ENCODE measurements around the gene DLK2.

DLK2 gene

GRCh38 chr6:43490523-43490939 lies 35.2 kb upstream of the DLK2 start:
- H3K9ac ChIP-seq (ENCODE audit: low read length) = no peak overlapping the region
- no peak overlapping the region for H3K4me2 ChIP-seq (ENCODE audit: low read length)
- TF ChIP-seq EZH2phosphoT487 (IDR thresholded peaks at IDR 0.05; ENCODE audit: low read depth) = no peak
- TF ChIP-seq, protein P1, sequence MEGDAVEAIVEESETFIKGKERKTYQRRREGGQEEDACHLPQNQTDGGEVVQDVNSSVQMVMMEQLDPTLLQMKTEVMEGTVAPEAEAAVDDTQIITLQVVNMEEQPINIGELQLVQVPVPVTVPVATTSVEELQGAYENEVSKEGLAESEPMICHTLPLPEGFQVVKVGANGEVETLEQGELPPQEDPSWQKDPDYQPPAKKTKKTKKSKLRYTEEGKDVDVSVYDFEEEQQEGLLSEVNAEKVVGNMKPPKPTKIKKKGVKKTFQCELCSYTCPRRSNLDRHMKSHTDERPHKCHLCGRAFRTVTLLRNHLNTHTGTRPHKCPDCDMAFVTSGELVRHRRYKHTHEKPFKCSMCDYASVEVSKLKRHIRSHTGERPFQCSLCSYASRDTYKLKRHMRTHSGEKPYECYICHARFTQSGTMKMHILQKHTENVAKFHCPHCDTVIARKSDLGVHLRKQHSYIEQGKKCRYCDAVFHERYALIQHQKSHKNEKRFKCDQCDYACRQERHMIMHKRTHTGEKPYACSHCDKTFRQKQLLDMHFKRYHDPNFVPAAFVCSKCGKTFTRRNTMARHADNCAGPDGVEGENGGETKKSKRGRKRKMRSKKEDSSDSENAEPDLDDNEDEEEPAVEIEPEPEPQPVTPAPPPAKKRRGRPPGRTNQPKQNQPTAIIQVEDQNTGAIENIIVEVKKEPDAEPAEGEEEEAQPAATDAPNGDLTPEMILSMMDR (IDR thresholded peaks at IDR 0.05; ENCODE audit: low read depth, low read length) = no peak
- H3K36me3 ChIP-seq (replicated peaks; ENCODE audit: low read depth, low read length) = peaks cover 6% of the 10 kb centered on the region
- no peak overlapping the region for H3K27ac ChIP-seq (ENCODE audit: low read length)
- H3K4me3 ChIP-seq (ENCODE audit: low read length) = no peak overlapping the region
- peaks cover 37% of the 10 kb centered on the region for H4K20me1 ChIP-seq (ENCODE audit: insufficient read depth, low read length)
- H3K79me2 ChIP-seq (ENCODE audit: low read length) = peaks cover 38% of the 10 kb centered on the region; the same call in 1 of the 2 replicates
- H3K27me3 ChIP-seq (ENCODE audit: low read depth, low read length) = no peaks in the 10 kb centered on the region
- H2AFZ ChIP-seq (ENCODE audit: low read depth, low read length) = no peak overlapping the region
- H3K4me1 ChIP-seq (ENCODE audit: low read length) = no peaks in the 10 kb centered on the region
- H3K9me3 ChIP-seq (ENCODE audit: insufficient read depth, low read length) = no peaks in the 10 kb centered on the region

GRCh38 chr6:43489277-43490072 lies 34.1 kb upstream of the DLK2 start:
- TF ChIP-seq, protein P1 (IDR thresholded peaks at IDR 0.05; ENCODE audit: low read depth, low read length) = no peak
- no peak overlapping the region for H3K9ac ChIP-seq (ENCODE audit: low read length)
- H3K4me2 ChIP-seq (ENCODE audit: low read length) = no peak overlapping the region
- no peak overlapping the region for H3K27ac ChIP-seq (ENCODE audit: low read length)
- H3K9me3 ChIP-seq (ENCODE audit: insufficient read depth, low read length) = no peaks in the 10 kb centered on the region
- H4K20me1 ChIP-seq (ENCODE audit: insufficient read depth, low read length) = peaks cover 37% of the 10 kb centered on the region
- no peaks in the 10 kb centered on the region for H3K27me3 ChIP-seq (ENCODE audit: low read depth, low read length)
- H3K4me3 ChIP-seq (ENCODE audit: low read length) = no peak overlapping the region
- H3K36me3 ChIP-seq (replicated peaks; ENCODE audit: low read depth, low read length) = peaks cover 6% of the 10 kb centered on the region
- H3K79me2 ChIP-seq (ENCODE audit: low read length) = peaks cover 43% of the 10 kb centered on the region
- no peak overlapping the region for H2AFZ ChIP-seq (ENCODE audit: low read depth, low read length)
- H3K4me1 ChIP-seq (ENCODE audit: low read length) = no peaks in the 10 kb centered on the region

DNA sequence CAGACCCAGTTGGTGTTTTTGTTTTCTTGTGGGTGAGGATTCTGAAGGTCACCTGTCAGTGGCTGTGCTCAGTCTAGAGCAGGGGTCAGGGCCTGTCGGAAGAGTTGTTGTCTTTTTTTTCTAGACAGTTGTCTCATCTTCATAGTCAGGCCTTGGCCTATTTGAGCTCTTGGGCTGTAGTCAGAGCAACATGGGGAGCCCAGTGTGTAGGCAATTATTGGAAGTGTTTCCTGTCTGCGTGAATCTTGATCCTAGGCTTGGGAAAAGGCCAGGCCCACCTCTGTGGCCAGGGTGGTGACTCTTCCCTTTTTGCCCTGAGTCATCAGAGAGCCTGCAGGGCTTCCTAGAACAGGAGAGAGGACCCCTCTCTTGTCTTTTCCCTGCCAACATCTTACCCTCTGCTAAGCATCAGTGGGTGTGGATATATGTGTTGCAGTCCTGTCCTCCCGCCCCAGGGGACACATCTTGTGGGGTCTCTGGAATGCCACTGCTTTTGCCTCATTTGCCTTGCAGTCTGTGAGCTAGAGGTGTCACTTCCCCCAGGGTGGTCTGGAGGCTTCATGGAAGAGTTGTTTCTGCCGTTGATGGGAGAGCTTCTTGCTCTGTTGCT lies 33.4 kb upstream of the DLK2 start:
- H3K27me3 ChIP-seq (ENCODE audit: low read depth, low read length) = no peaks in the 10 kb centered on the region
- H3K27ac ChIP-seq (ENCODE audit: low read length) = no peak overlapping the region
- peaks cover 6% of the 10 kb centered on the region for H3K36me3 ChIP-seq (replicated peaks; ENCODE audit: low read depth, low read length)
- no peak overlapping the region for H3K4me3 ChIP-seq (ENCODE audit: low read length)
- no peaks in the 10 kb centered on the region for H3K9me3 ChIP-seq (ENCODE audit: insufficient read depth, low read length)
- no peak overlapping the region for H2AFZ ChIP-seq (ENCODE audit: low read depth, low read length)
- H3K4me1 ChIP-seq (ENCODE audit: low read length) = no peaks in the 10 kb centered on the region
- H4K20me1 ChIP-seq (ENCODE audit: insufficient read depth, low read length) = peaks cover 34% of the 10 kb centered on the region
- no peak for TF ChIP-seq EZH2phosphoT487 (IDR thresholded peaks at IDR 0.05; ENCODE audit: low read depth)
- TF ChIP-seq, protein P1 (IDR thresholded peaks at IDR 0.05; ENCODE audit: low read depth, low read length) = no peak
- H3K4me2 ChIP-seq (ENCODE audit: low read length) = no peak overlapping the region
- H3K79me2 ChIP-seq (ENCODE audit: low read length) = peaks cover 43% of the 10 kb centered on the region
- H3K9ac ChIP-seq (ENCODE audit: low read length) = no peak overlapping the region

DNA sequence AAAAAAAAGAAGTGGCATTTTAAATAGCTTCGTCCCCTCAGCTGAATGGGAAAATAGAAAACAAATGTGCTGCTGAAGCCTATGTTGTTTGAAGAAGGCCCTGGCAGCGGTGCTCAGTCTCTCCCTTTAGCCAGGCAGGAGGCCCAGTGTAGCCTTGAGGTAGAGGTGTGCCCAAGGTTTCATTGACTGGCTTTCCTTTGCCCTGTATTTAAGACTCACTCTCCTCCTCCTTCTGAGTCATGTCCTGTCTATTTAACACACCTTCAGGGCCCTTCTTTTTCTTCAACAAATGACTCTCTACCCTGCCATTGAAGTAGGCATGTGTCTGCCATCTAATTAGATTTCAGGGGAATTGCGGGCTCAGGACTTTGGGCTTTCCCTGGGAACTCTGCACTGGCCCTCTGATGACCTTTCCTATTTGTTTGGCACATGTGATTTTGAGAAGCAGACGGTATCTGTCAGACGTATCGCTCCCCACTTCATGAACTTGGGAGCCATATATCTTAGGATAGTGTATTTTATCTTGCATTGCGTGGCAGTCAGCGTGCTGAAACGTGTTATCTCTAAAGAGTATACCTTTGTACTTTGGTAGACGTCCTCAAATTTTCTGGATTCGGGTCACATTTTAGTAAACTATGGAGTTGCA lies 26.4 kb upstream of the DLK2 start:
- TF ChIP-seq, protein P1 (IDR thresholded peaks at IDR 0.05; ENCODE audit: low read depth, low read length) = no peak
- TF ChIP-seq EZH2phosphoT487 (IDR thresholded peaks at IDR 0.05; ENCODE audit: low read depth) = no peak
- no peak overlapping the region for H3K4me2 ChIP-seq (ENCODE audit: low read length)
- H3K79me2 ChIP-seq (ENCODE audit: low read length) = peaks cover 66% of the 10 kb centered on the region

More for the DNA sequence above, 26.4 kb upstream of the DLK2 start:
- no peaks in the 10 kb centered on the region for H3K27me3 ChIP-seq (ENCODE audit: low read depth, low read length)
- no peak overlapping the region for H3K4me3 ChIP-seq (ENCODE audit: low read length)
- H3K4me1 ChIP-seq (ENCODE audit: low read length) = peaks cover 12% of the 10 kb centered on the region
- no peak overlapping the region for H2AFZ ChIP-seq (ENCODE audit: low read depth, low read length)
- no peak overlapping the region for H3K27ac ChIP-seq (ENCODE audit: low read length)
- no peaks in the 10 kb centered on the region for H3K9me3 ChIP-seq (ENCODE audit: insufficient read depth, low read length)
- H3K36me3 ChIP-seq (replicated peaks; ENCODE audit: low read depth, low read length) = peaks cover 4% of the 10 kb centered on the region
- peaks cover 12% of the 10 kb centered on the region; the same call in 1 of the 2 replicates for H4K20me1 ChIP-seq (ENCODE audit: insufficient read depth, low read length)
- no peak overlapping the region for H3K9ac ChIP-seq (ENCODE audit: low read length)
